Measurements from ENCODE around the gene CACYBP.

The CACYBP gene, protein sequence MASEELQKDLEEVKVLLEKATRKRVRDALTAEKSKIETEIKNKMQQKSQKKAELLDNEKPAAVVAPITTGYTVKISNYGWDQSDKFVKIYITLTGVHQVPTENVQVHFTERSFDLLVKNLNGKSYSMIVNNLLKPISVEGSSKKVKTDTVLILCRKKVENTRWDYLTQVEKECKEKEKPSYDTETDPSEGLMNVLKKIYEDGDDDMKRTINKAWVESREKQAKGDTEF

DNA sequence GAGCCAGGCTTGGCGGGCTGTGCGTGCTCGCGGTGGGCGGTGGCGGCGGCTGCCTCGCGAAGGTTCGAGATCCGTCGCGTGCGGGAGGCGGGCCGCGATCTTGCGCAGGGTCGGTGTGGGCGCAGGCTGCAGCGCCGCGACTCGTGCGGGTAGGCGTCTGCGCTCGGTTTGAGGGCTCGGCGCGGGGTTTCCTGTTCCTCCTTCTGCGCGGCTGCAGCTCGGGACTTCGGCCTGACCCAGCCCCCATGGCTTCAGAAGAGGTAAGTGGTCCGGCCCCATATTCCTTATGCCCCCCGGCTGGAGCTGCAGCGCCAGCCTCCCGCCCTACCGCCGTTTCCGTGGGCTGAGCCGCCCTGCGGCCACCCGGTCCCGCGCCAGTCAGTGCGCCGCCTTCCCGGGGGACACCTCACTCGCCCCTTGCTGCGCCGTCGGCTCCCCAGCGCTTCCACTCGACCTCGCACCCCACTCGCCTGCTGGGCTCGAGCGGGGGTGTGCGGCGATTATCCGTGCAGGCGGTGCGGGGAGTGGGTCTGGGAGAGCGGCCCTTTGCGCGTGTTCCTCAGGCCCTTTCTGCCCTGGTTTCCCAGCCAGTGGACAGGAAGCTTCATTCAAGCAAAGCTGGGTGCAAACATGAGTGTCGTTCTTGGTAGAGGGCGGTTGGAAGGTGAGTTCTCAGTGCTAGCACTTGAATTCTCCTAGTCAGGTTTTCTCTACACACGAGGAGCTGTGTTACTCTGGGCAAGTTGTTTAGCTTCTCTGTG, at the start of gene CACYBP:
Gene CACYBP, plus strand, starts transcription at position 12 of the 761 bp plus-strand sequence. Its CDS starts 234 bp downstream, at position 246.
- no peak for DNase-seq

DNA sequence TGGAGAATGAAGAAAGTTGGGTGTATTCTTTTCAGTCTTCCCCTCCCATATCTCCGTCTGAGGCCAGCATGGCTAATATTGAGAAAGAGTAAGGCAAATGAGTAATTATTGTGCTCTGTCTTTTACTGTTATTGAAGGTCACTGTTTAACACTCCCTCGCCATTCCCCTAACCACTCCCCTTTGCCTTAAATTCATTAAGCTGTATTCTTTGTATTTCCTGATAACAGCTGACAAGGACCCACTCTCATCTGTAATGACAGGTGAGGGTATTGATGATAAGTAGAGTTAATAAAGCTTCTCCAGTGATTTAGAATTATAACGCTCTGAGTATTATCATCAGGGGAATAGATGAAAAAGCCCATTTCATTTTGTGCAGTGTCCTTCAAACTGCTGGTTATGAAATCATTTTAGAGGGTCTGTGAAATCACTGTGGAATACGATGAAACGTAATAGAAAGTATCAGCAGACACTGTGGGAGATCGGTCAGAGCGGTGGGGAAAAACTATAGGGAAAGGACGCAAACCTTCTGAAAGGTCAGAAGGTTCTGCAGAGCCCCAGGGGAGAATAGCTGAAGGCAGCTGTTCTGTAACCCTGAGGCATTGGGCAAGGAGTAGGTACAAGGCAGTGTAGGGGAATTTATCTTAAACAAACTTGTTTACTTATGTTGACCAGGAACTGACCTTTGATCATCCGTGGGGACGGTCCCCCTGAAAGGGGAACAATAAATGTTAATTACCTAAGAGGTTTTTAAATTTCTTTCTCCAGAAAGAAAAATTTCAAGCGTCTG, 46.3 kb upstream of the CACYBP start:
- DNase-seq = peak; percentile 20 to 45

DNA sequence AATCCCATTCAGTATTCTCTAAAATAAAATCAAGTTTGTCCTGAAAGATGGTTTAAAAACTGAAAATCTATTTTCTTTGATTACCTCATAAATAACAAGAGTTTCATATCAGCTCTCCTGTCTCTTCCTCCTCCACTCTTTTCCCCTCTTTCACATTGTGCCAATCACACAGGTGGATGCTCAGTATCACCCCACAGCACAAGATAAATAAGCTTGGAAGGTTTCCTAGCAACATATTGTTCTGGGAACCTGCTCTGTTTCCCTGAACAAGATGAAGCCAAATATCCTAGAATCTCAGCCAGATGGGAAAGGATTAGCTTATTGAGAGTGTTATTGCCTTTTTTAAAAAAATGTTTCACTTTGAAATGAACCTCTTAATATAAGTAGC, 45.7 kb upstream of the CACYBP start:
- no peak for DNase-seq

DNA sequence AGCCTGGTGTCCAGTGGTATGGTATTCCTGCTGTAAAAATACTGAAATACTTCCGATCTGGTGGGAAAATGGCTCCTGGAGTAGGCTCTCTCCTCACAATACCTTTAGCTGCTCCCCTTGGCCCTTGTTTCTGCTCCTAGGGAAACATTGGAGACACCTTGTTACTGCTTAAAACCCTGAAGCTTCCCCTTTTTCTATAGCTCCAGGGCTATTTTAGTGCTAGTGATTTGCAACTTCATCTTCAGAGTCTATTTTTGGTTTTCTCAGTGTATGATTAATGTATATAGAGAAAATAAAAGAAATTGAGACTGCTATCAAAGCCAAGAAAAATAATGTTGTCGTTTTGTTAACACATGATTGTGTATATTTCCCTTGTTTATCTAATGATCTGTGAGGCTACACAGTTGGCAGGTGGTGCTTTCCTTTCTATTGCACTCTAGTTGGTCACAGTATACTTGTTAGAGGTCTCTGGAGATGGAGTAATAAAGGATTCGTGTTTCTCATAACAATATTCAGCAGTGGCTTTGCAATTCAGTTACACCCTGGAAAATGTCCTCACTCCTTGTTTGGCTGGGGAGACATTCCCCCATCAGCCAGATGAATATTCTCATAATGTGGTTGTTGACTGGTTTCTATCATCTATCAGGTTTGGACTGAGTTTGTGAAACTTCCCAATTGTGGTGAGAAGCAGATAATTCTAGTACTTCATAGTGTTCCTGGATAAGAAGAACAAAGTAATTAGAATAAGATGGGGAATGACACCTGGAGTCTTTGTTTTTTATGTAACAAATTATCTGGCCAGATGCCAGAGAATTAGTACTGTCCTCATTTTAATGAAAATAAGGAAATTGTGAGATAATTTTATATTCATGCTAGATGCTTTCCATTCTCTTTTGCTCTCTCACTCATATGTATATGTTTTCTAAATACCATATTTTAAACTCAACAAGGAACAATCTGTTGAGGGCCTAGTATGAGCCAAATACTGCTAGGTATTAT, 44.8 kb upstream of the CACYBP start:
- DNase-seq = no peak

DNA sequence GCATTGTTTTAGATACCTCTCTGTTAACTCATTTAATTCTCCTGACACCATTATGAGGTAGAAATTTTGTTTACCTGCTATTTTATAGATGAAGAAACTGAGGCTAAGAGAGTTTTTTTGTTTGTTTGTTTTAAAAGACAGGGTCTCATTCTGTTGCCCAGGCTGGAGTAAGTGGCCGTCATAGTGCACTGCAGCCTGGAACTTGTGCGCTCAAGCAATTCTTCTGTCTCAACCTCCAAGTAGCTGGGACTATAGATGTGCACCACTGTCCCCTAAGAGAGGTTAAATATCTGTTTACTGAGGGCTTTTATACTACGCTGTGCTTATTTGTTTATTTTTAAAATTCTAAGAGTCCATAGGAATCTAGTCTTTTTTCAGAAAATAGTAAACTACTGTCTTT, 43.7 kb upstream of the CACYBP start:
- no peak for DNase-seq

DNA sequence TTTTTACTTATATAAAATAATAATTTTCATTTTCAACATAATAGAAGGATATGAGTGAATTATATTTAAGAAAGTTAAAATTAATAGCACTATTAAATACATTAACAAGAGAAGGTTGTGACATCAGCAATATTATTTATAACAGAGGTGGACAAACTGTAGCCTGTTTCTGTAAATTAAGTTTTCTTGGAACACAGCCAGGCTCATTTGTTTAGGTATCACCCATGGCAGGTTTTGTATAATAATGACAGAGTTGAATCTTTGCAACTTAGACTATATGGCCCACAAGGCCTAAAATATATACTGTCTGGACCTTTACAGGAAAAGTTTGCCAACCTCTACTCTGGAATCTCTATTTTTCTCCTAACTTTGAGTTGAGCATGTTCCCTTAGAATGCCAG, 42.8 kb upstream of the CACYBP start:
- DNase-seq = no peak

DNA sequence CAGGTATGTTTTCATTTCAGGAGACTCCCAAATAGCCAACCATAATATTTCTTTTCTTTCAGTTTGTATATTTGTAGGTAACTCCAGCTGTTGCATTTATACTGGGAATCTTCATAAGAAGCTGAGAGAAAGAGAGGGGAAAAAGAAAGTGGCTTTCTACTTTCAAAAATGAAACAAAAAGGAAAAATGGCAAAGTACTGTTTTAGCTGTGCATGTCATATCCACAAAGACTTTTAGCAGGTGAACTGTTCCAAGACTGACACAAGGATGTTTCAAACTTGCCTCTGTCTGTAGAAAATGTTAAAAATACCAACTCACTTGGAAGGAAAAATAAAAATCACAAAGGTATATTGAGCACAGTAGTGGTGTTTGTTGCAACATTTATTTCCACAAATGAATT, 41.9 kb upstream of the CACYBP start:
- DNase-seq = no peak

DNA sequence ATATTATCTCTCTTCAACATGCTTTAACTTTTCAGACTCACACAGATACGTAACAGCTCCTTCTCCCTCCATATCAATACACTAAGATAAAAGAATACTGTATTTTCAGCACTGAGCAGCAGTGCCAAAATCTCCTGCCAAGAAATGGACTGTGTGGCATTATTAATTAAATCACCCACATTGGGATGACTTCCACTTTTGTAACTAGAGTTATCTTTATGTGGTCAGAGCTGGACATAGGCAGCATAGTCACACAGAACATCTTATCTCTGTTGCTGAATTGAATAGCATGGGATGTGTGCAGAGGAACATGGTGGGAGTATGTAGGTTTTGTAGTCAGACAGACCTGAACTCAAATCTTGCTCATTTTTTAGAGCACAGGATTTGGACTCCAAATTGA, 41.4 kb upstream of the CACYBP start:
- no peak for DNase-seq

DNA sequence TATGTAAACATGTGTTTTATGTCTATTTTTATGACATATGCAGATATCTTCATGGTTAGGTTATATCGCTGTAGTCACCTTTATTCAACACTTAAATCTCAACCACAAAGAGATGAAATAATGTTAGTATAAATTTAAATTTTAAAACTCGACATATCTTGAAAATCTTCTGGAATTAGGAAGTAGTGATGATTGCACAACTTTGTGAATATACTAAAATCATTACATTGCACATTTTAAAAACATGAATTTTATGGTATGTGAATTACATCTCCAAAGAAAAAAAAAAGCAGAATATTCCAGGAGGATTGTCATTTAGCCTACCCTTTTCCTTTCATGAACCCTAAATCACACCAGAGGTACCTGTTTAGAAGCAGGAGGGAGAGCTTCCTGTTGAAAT, 39.4 kb upstream of the CACYBP start:
- DNase-seq = no peak

DNA sequence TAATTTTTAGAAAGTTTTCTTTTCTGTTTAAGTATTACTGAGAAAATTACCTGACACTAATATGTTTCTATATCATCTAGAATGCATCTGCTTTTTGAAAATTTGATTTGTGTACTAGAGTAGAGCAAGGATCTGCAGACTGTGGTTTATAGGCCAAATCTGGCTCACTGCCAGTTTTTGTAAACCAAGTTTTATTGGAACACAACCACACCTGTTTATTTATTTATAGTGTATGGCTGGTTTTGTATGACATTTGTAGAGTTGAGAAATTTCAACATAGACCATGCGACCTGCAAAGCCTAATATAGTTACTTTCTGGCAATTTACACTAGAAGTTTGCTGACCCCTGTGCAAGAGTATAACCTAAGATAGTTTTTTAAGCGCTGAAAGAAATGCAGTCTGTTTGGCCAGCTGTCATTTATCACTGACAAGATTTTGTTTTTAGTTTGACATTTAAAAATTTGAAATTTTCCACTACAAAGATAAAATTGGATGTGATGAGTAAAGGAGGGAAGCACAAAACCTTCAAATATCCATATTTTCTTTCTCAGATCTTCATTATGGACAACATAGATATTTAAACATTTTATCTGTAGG, 36.1 kb upstream of the CACYBP start:
- DNase-seq = no peak

DNA sequence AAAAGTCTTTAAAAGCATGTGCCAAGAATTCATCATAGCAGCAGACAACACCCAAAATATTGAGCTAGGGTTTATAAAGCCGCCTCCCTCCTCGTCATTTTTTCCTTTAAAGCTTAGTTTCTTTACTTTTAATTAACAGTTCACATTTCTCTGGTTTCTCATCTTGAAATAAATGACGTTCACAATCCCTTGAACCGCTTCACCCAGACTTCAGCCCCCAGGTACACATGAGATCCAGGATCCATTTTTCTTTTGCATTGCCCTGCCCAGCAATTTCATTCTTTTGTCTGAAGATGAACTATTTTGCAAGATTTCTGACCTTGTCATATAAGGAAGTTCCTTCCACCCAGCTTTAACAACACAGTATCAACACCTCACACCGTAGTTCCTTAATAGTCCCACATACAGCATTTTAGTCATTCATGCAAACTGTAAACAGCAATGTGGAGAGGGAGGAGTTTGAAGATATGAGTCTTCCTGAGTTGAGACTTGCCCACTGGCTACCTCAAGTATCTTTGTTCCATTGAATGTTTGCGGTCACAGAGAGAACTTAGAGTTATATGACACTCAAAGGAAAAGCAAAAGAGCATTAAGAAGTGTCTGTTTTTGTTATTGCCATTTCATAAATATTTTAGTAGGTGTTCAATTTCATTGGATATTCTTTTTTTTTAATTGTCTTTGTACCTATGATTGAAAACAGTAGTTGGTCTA, 35.3 kb upstream of the CACYBP start:
- DNase-seq = peak; percentile 73 to 91

DNA sequence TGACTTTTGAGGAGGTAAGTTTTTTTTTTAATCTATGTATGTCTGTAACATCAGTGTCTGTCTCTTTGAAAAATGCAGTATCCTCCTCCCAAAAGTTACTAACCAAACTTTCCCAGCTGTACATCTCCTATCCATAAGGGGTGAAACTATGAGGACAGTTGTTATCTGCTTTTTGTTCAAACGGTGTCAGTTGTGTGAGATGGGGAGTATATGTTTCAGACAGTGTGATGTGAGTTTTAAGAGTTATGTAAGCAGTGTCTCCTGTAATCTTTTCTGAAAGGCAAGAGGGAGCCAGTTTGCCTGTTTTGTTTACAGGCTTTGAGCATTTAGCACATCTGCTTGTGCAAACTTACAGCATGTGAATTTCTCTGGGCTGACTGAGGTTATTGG, 34.8 kb upstream of the CACYBP start:
- DNase-seq = peak in 1 of 2 donors; percentile 27

DNA sequence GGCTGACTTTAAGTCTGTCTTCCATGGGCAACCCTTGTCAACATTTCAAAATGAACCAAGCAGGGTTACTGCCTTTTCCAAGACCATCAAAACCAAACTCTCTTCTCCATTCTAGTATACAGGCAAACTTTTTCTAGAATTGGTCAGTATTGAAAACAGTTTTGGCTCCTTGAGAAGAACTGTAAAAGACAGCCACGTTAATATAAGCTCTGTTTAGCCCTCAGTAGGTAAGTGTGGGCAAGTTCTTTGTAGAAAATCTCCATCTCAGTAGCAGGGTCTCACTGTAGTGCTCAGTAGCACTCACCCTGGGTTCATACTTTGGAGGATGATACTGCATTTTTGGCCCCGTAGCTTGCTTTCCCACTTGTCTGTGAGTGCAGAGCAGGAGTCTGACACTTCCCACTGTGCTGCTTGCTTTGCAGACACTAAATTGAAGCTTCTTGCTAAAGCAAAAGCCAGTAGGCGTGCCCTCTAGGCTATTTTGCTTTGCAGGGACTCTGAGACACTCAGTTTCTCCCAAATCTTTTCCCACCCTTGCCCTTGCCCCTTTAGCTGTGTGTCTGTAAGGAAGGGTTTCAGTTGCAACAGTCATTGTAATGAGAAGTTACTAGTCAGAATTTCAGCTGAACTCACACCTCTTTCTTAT, 34.3 kb upstream of the CACYBP start:
- peak; percentile 22 to 36 for DNase-seq

DNA sequence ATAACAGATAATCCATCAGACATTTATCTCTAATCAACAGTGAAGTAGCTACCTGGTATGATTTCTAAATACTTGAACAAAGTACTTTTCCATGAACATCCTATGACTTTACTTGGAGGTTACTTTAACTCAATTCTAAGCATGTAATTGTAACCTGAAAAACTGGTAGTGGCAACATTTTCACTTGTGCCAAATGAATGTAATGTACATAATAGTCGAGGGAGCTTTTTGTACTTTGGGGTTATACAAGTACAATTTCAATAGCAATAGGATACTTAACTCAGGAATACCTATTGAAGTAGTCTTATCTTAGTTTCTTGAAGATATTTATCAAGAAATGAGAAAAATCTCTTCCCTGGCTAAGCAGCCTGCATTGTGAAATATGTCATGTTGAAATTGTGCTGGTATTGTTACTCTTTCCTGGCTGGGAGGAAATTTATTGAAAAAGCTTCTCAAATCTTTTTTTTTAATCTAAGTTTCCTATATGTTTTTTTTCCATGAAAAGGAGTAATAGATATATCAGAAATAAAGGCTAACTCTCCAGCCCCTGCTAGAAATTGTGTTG, 33.7 kb upstream of the CACYBP start:
- peak in 1 of 2 donors; percentile 53 for DNase-seq

DNA sequence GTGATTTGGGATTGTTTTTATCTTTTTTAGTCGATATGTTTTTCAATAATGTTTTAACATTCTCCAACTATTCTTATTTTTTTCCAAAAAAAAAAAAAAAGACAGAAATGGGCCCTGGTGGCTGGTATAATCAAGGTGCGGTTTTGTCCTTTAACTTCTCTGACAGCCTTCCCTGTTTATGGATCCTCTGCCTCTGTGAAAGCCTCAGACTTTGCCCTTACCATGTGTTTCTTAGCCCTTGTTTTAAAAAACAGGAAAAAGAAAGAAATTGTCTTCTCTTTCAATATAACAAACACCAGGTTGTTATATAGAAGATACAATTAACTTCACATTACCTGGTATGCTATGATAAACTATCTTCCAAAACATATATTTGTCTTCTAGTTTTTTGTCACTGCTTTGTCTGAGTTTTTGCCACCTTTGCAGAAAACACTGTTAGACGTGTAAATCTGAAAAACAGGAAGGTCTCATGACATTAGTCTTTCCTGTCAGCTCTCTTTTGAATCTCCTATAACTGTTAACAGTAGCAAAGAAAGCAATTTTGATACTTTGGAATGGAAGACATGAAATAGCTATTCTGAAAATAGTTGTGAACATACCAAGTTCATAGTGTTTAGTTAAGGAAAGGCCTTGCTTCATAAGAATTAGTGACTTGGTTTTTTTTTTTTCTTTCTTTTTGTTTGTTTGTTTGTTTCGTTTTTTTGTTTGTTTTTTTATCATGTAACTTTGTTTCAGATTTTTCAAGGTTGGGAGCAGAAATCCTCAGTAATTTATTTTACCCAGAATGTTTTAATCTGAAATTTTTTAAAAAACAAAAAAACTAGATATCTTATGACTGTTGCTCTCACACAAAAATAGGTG, 31.7 kb upstream of the CACYBP start:
- DNase-seq = peak in 1 of 2 donors; percentile 32

DNA sequence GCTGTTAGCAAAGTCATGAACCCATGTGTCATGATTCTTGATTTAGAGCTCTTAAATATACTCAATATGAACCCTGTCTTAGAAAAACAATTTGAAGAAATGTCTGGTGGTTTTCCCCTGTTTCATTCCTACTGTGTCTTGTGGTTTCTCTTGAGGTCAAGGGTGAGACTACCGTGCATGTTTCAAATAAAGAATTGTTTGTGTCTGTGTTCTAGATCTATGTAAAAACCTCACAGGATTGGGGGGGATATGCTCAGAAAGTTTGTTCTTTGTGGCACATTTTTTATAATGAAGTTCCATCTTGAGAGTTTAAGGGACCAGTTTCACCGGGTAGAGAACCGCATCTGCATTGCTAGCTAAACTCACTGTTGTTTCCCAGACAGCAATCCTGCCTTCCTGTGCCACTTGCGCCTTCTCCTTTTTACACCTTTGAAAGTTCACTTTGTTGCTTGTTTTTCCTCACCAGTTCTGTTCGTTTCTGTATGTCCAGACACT, 30.9 kb upstream of the CACYBP start:
- DNase-seq = peak; percentile 57 to 81

DNA sequence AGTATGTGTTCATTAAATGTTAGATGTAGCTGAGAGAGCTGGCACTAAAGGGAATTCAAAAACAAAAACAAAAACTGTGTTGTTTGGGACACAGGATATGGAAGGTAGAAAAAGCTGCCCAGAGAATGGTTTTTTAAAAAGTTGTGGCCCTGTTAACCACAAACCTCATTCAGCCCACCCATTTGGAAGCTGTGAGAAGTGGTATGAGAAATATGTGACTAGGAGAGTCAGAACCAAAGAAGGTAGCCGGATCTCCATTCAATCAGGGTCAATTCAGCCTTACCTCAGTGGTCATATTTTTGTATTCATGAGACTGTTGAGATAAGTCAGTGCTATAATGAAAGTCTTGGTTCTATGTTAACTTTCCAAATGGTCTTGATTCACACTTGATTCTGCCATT, 29.8 kb upstream of the CACYBP start:
- no peak for DNase-seq

DNA sequence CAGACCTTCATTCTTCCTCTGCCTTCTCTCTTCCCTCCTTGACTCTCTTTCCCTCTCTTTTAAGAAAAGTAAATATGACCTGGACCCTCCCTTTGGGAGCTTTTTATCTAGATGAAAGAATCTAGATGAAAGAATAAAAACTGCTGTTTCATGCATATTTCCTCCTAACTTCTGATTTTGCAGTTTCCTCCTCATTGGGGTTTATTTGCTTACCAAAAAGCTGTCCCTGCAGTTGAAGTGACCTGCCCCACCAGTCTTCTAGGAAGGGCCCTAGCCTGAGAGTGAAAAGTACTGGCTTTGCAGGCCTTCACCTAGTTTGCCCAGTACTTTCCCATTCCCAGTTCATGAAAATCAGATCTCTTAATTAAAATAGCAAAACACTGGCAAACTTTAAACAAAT, 28.3 kb upstream of the CACYBP start:
- no peak for DNase-seq

DNA sequence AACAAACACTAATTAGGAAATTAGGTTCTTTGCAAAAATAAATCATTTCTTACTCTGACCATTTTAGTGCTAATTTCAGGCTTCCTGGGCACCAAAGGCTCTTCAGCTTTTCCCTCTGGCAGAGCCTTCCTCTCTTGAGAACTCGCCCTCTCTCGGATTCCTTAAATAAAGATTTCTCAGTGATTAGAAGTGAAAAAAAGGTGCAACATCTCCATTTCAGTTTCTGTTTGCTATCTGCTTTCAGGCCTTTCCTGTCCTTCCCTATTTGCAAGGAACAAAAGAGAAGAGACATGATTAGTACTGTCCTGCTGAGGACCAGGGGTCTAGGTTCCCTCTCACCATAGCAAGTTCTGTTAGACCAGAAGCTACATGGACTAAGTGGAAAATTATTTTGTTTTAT, 27.8 kb upstream of the CACYBP start:
- peak; percentile 20 to 33 for DNase-seq

Data from inflammatory macrophage treated with lipopolysaccharide for 1 hour (primary cell).